Measurements from ENCODE around the gene TRIM66.

Gene TRIM66, protein sequence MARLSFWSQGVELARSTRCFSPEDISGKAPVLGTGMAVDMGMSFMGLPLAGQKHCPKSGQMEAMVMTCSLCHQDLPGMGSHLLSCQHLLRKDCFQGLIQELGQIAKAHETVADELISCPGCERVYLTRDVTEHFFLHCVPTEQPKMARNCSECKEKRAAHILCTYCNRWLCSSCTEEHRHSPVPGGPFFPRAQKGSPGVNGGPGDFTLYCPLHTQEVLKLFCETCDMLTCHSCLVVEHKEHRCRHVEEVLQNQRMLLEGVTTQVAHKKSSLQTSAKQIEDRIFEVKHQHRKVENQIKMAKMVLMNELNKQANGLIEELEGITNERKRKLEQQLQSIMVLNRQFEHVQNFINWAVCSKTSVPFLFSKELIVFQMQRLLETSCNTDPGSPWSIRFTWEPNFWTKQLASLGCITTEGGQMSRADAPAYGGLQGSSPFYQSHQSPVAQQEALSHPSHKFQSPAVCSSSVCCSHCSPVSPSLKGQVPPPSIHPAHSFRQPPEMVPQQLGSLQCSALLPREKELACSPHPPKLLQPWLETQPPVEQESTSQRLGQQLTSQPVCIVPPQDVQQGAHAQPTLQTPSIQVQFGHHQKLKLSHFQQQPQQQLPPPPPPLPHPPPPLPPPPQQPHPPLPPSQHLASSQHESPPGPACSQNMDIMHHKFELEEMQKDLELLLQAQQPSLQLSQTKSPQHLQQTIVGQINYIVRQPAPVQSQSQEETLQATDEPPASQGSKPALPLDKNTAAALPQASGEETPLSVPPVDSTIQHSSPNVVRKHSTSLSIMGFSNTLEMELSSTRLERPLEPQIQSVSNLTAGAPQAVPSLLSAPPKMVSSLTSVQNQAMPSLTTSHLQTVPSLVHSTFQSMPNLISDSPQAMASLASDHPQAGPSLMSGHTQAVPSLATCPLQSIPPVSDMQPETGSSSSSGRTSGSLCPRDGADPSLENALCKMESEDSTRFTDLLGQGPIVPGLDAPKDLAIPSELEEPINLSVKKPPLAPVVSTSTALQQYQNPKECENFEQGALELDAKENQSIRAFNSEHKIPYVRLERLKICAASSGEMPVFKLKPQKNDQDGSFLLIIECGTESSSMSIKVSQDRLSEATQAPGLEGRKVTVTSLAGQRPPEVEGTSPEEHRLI (N-terminal part only)

DNA sequence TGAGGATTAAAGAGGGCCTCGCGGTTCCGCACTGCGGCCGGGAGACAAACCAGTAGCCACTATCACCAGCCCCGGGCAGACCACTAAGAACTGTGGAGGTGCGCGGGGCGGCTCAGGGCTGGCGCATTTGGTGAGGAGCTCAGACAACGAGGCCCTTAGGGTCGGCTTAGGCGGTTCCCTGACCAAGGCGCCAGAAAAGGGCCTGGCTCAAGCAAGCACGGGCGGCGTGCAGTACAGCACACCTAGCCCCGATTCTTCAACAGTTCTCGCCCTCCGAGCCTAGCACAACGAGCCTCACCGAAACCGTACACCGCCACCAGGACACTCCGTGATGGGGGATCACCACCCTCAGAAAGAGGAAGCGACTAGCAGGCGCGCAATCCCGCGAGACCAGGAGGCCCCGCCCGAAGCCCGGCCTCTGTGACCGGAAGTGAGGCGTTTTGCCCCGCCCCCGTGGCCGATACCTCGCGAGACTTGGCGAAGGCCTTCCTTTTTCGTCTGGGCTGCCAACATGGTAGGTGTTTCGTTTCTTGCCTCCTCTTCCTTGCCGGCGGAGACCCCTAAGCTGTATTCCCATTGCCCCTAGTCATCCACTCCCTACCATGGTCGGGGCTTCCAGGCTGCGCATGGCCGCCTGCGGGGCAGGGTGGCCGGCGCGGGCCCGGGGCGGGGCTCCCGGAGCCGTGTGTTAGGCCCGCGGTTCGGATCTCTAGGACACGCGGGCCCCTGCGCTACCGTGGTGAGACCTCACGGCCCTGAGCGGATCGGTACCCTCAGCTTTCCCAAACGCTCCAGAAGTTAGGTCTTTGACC lies at the start of gene TRIM66, which contains the start of gene RPL27A:
Gene TRIM66 (minus strand): TSS at position 363 of the 812 bp plus-strand sequence. CDS start 10,391 bp downstream, outside the sequence.
Gene RPL27A (plus strand): TSS at position 490 of the 812 bp plus-strand sequence. CDS start 22 bp downstream, at position 512.
- peak; percentile 97 for DNase-seq

DNA sequence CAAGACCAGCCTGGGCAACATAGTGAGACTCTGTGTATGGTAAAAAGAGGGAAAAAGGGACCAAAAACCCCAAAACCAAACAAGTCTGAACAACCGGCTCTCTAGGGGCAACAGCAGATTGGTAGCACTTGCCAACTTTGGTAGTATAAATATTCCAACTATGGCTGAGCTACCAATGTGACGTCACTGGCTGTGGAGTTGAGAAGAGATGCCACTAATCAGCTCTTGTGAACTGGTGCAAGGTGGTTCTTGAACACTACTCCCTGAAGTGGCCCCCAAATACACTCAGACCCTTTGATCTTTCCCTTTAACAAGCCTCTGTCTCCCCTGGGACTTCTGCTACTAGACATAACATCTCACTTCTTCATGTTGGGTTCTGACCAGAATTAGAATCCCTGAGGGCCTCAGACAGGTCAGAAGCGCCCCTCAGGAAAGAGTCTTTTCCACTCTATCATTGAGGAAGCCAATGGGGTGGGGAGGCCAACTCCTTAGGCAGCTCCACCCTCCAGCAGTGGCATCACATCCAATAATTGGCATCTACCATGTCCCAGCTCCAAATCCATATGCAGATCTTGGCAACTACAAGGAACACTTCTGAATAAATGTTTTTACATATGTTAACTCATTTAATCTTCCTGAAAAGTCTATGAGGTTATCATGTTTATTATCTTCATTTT lies 49.3 kb upstream of the TRIM66 start:
- DNase-seq = no peak

- DNase-seq = no peak
Observed at GRCh38 chr11:8730697-8731020, 48.2 kb upstream of the TRIM66 start.

DNA sequence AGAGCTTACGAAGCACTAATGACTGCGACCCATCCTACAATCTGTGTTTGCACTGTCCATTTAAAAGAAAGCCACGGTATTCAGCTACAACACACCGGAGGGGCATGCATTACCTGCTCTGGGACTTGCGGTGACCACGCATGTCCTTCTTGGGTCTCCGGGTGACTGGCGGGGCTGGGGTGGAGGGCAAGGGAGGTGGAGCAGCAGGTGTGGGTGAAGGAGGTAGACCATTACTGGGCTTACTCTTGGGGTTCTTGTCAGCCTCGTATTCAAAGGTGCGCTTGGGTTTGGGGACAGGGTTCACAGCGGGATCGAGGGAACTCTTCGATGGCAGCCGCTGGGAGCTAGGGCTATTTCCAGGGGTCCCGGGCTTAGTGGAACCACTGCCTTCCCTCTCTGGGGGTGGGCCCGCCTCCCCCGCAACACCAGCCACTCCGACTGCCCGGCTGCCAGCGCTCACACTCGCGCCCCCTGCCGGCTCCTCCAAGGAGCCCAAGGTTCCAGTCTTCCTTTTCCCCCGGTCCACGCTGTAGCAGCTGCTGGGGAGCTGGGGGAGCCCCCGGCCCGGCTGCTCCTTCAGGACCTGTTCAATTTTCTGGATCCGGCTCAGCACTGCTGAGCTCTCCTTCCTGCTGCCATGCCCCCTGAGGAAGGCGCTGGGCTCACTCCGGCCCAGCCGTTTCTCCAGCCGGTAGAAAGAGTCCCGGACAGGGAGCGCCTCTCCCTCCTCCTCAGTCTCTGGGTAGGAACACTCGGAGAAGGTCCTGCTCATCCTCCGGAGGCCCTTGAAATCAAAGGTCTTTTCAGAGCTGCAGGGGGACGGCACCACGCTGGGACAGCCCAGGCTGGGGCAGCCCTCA lies 47.6 kb upstream of the TRIM66 start:
- no peak for DNase-seq

DNA sequence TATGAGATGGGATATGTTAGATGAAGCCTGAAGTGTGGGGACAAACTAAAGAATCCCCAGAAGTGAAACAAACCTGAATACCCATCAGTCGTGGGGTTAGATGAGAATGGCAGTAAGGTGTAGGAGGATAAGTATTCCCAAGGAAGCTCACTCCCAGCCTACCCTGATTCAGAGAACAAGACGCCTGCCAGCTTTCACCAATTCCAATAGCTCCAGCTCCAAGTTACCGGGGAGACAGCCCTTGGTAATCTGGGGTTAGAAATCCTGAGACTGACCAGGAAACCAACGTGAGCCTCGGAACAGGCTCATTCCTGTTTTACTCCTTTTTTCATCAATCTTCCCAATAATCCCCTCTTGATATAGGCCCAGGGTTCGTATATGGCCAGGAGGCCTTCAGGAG lies 46.6 kb upstream of the TRIM66 start:
- DNase-seq = no peak

GRCh38 chr11:8728563-8728962 lies 46.1 kb upstream of the TRIM66 start:
- DNase-seq = no peak

DNA sequence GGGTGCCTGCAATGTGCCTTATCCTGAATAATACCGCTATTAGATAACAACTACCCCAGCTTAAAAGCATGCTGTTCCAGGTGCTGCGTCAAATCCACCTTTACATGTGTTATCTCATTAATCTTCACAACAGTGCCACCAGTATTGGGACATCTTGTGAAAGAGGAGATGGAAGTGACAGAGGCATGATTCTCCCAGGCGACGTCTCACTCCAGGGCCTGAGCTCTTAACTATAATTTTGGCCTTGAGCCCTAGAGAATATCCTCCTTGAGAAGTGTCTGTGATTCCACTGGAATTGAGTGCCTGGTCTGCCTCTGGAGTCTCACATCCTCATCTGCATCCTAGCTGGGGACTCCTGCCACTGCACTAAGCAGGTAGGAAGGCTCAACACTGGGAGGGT lies 43.9 kb upstream of the TRIM66 start:
- no peak for DNase-seq

DNA sequence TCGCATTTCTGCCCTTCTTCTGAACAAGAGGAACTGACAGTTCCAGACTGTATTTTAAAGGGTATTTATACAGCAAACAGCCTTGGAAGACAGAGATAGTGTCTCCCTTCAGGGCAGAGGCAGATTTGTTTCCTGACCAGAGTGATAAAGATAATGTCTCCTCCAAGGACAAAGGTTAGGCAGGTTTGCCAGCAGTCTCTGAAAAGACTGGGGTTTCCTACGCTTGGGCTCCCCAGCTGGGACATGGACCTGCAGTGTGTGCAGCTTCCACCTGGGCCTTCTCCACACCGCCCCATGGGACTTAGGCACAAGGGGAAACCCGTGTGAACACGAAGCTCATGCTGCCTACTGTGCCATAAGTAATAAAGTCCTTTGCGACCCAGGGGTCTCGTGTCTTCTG lies 42.2 kb upstream of the TRIM66 start:
- DNase-seq = no peak

DNA sequence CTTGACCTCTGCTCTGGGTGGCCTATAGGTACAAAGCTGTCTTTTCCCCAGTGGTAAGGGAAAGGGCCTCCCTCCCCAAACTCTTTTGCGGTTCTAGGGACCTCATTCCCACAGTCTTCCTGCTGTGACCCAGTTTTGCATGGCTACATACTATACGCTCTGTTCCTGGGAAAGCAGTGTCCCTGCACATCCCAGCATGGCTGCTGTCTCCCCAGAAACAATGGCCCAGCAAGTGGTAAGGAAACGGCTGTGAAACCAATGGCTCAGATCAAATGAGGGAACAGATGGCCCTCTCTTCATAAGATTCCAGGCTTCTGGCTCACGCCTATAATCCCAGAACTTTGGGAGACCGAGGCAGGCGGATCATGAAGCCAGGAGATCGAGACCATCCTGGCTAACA lies 41.2 kb upstream of the TRIM66 start:
- DNase-seq = no peak

GRCh38 chr11:8722809-8723208 lies 40.3 kb upstream of the TRIM66 start:
- DNase-seq = no peak

GRCh38 chr11:8721609-8722500 lies 39.4 kb upstream of the TRIM66 start:
- DNase-seq = no peak

DNA sequence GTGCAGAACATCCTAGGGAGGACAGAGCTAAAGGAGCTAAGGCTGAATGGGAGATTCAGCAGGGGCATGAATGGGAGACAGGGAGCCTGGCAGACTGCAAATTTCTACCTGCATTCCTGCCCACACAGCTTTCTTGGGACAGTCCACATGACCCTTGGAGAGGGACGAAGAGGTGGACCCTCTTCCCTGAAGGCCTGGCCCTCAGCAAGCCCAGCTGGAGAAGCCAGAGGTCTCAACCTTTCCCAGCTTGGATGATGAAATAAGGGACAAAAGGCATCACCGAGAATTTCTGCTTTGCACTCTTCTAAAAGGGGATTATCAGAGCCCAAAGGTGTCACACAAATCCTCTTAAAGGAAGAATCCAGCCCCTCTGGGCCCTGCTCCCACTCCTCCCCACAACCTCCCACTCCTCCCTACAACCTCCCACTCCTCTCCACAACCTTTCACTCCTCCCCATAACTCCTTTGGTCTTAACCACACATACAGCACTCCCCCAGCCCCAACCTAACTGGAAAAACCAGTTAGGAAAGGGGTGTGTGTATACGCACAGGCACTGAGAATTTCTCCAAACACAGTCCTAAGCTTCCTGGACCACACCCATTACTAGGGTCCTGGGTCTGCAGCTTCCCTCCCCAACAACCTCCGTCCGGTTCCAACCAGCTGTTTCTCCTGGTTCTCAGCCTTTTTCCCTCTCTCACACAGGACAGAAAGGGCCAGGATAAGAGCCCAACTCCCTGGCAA lies 38.6 kb upstream of the TRIM66 start:
- no peak for DNase-seq

GRCh38 chr11:8720352-8720751 lies 37.9 kb upstream of the TRIM66 start:
- no peak for DNase-seq

DNA sequence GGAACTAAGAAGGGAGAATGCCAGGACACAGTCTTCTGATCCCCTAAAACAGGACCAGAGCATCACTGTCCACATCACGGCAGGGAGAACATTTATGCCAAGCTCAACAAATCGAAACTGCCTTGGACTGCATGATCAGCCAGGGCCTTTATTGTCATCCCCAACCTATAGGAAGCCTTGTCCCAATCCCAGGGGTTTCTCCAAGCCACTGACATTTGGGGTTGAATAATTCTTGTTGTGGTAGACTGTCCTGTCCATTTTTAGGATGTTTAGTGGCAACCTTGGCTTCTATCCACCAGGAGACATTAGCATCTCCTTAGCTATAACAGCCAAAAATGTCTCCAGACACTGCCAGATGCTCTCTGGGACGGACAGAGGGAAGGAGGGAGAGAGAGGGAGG lies 37.3 kb upstream of the TRIM66 start:
- DNase-seq = no peak

DNA sequence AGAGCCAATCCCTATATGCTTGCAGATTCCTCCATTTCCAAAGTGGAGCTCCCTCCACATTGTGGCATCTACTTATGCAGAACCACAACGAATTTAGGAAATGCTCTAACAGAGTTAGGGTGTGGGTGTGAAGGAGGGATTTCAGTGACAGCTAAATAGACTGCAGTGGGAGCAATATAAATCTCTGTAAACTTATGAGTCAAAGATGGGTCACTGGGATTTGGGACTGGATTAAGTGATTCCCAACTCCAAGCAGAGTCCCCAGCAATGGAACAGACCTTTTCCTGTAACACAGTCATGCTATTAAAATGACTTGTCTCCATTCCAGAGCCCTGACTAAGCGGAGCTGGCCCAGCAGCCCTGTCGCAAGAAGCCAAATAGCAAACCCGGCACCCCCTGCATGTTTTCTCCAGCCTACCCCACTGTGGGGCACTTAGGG lies 36.8 kb upstream of the TRIM66 start:
- DNase-seq = no peak

DNA sequence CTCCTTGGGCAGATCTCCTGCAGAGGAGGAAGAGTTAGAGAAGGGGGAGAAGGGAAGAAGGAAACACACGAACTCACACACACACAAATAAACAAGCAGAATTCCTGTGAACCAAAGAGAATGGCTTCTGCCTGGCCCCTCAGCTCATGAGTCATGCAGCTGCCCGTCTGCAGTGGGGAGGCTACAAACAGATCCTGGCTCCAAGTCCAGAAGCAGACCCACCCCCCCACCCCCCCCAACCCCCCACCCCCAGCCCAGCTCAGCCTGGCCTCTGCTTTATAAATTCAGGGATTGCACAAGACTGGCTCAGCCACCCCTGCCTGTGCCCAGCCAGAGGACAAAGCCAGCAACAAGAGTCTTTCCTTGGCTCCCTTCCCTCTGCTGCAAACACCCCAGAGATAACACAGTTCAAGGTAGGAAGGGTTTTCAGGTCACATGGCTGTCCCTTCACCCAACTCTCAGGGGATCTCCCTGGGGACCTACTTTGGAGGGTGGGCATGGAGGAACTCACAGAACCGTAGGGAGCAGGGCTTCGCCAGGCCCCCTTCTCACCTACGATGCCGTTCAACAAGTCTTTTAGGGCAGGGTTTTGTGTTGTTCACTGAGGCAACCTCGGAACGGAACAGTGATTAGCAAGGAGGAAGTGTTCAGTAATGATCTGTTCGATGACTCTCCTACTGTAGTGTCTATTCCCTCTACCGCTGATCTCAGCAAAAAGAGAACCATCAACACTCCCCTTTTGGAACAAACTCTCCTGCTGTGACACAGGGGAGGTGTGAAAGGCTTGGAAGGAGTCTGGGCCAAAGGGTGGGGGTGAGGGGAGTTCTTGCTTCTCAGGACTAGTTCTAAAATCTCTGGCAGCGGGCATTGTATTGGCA lies 35.6 kb upstream of the TRIM66 start:
- no peak for DNase-seq

DNA sequence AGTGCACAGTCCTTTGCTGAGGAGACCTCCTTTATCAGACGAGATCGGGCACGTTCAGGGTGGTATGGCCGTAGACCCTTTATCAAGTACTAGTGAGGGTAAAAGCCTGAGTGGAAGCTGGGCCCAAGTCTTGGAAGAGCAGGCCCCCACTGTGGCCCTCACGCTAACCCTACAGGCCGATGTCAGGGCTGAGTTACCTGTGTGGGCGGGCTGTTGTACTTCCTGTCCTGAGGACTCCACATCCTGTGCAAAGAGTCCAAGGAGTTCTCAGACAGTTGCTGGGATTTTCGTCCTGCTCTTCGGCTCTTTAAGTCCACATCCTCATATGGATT lies 35.0 kb upstream of the TRIM66 start:
- DNase-seq = no peak

DNA sequence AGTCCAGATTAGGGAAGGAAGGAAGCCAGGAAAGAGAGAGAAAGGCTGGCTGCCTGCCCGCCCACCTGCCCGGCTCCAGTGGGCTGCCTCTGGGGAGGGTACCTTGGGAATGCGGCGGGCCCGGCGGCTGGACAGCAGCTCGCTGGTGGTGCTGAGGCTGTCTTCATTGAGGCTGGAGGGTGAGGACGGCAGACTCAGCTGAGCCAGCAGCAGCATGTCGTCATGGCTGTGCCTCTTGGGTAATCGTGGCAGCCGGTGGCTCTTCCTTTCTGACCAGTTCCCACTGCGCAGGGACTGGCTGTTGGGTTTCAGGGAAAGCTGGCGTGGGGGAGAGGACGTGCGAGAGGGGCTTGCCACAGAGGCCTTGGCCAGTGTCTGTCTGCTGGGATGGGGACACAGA lies 33.0 kb upstream of the TRIM66 start:
- no peak for DNase-seq

Measured in stimulated activated naive CD4-positive, alpha-beta T cell treated with Interleukin-2 at 50 U/mL for 16 hours (primary cell).